Stimulated activated CD4-positive, alpha-beta T cell treated with anti-CD3 and anti-CD28 coated beads, Interleukin-15, amount 100 ng/mL, for 48 hours (primary cell): Measurements from ENCODE around the gene CACNA1B.
"Not testable (repeated sequence)": the region's sequence is repeated elsewhere in the genome, so short reads cannot be mapped to it uniquely, and the experiment has no call there.

Source experiments
- DNase-seq, 2 donors: peaks; one replicate each; pipeline ENCODE4 v3.0.0-alpha.2; 2020; ENCODE audit warnings: low read depth in 2 of 2

Gene CACNA1B

GRCh38 chr9:138073408-138073807, 195.8 kb downstream of the CACNA1B start:
- no peak for DNase-seq

- no peak for DNase-seq
These were observed 196.2 kb downstream of the CACNA1B start for GRCh38 chr9:138073808-138074207.

- no peak for DNase-seq
These were observed 196.9 kb downstream of the CACNA1B start for GRCh38 chr9:138074516-138074915.

- no peak for DNase-seq
These were observed 197.9 kb downstream of the CACNA1B start for GRCh38 chr9:138075496-138075895.

- no peak for DNase-seq
These were observed 198.5 kb downstream of the CACNA1B start for GRCh38 chr9:138075961-138076649.

- DNase-seq, result no peak
These were observed 199.0 kb downstream of the CACNA1B start for GRCh38 chr9:138076650-138077009.

- DNase-seq, result no peak
These were observed 199.5 kb downstream of the CACNA1B start for GRCh38 chr9:138077126-138077525.

GRCh38 chr9:138077898-138078540, 200.4 kb downstream of the CACNA1B start:
- no peak for DNase-seq

GRCh38 chr9:138078846-138079245, 201.3 kb downstream of the CACNA1B start:
- no peak for DNase-seq

- DNase-seq, result no peak
These were observed 203.4 kb downstream of the CACNA1B start for GRCh38 chr9:138080979-138081378.

GRCh38 chr9:138082918-138083636, 205.5 kb downstream of the CACNA1B start:
- DNase-seq, result no peak

GRCh38 chr9:138083873-138084272, 206.3 kb downstream of the CACNA1B start:
- DNase-seq, result no peak

- no peak for DNase-seq
These were observed 208.0 kb downstream of the CACNA1B start for GRCh38 chr9:138085568-138085967.

GRCh38 chr9:138092057-138092456, 214.5 kb downstream of the CACNA1B start:
- not testable (repeated sequence) for DNase-seq

GRCh38 chr9:138094028-138094427, 216.4 kb downstream of the CACNA1B start:
- no peak for DNase-seq

- no peak for DNase-seq
These were observed 218.4 kb downstream of the CACNA1B start for GRCh38 chr9:138095813-138096518.

- DNase-seq, result no peak
These were observed 218.9 kb downstream of the CACNA1B start for GRCh38 chr9:138096519-138096845.

- no peak for DNase-seq
These were observed 220.0 kb downstream of the CACNA1B start for GRCh38 chr9:138097501-138097991.

GRCh38 chr9:138098116-138098907, 220.7 kb downstream of the CACNA1B start:
- no peak for DNase-seq

- DNase-seq, result no peak
These were observed 221.6 kb downstream of the CACNA1B start for GRCh38 chr9:138098908-138099791.
